Epithelial cell of proximal tubule (primary cell): Measurements from ENCODE around the gene ADO. TPM values are rescaled to one million over a fixed set of nuclear protein-coding genes. Genes with fewer than 3 reads are reported as not detected.
"Not testable (repeated sequence)": the region's sequence is repeated elsewhere in the genome, so short reads cannot be mapped to it uniquely, and the experiment has no call there.

Experiments used
- DNase-seq: peaks from one replicate; pipeline ENCODE4 v3.0.0-alpha.2; 2011; ENCODE audit warnings: low read depth
- H3K4me3 ChIP-seq: 2 replicates; pipeline ENCODE4 v1.5.1; 2011; ENCODE audit warnings: low read depth, mild to moderate bottlenecking, low read length
- CTCF ChIP-seq: conservative IDR thresholded peaks from 2 replicates; pipeline ENCODE4 v1.5.1; 2012; ENCODE audit warnings: low read depth, mild to moderate bottlenecking, low read length
- total RNA-seq: library from RNA; depleted of rRNA; stranded (reverse); fragments of >200 nt; gene quantifications from 2 replicates; pipeline ENCODE4 v1.2.3, GENCODE V29; 2015

Gene ADO
- total RNA-seq, 1 donor from 2014 or later: 19.8 TPM

- DNase-seq: peak; percentile 65
- H3K4me3 ChIP-seq: no peak overlapping the region
- no peak for TF ChIP-seq CTCF
These were observed 24.9 kb upstream of the ADO start for GRCh38 chr10:62779487-62780248.

GRCh38 chr10:62784537-62784936 is 20.0 kb upstream of the ADO start:
- DNase-seq, H3K4me3 ChIP-seq: not testable (repeated sequence)

DNA sequence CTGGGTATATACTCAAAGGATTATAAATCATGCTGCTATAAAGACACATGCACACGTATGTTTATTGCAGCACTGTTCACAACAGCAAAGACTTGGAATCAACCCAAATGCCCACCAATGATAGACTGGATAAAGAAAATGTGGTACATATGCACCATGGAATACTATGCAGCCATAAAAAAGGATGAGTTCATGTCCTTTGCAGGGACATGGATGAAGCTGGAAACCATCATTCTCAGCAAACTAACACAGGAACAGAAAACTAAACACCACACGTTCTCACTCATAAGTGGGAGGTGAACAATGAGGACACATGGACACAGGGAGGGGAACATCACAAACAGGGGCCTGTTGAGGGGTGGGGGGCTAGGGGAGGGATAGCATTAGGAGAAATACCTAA is 16.2 kb upstream of the ADO start:
- not testable (repeated sequence) for H3K4me3 ChIP-seq, DNase-seq

- no peak for TF ChIP-seq CTCF
- no peak for DNase-seq
- no peak overlapping the region for H3K4me3 ChIP-seq
These were observed 15.6 kb upstream of the ADO start for GRCh38 chr10:62788861-62789467.

DNA sequence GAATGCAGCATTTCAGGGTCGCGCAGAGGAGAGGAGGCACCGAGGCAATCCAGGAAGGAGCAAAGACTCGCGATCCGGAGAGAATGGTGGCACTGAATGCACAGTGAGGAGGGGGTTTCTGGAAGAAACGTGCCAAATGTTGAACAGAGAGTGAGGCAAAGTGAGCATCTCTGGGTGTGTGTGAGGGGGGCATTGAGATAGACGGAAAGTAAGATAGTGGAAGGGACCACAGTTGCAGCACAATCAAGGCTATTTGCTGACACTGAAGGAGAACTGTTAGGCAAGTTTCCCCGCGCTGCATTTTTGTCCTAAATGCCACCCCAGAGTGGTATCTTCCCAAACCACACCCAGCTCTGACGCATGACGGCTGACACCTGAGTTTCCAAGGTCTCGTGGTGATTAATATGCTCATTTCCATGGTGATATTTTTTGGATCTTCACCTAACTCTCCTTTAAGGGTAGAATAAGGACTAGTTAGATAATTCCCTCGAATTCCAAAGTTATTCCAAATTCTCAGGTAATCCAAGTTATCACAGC is 14.4 kb upstream of the ADO start:
- DNase-seq: no peak
- TF ChIP-seq CTCF: no peak
- H3K4me3 ChIP-seq: no peak overlapping the region

- no peak for TF ChIP-seq CTCF
- H3K4me3 ChIP-seq: no peak overlapping the region
- no peak for DNase-seq
These were observed 13.9 kb upstream of the ADO start for GRCh38 chr10:62790571-62790970.

DNA sequence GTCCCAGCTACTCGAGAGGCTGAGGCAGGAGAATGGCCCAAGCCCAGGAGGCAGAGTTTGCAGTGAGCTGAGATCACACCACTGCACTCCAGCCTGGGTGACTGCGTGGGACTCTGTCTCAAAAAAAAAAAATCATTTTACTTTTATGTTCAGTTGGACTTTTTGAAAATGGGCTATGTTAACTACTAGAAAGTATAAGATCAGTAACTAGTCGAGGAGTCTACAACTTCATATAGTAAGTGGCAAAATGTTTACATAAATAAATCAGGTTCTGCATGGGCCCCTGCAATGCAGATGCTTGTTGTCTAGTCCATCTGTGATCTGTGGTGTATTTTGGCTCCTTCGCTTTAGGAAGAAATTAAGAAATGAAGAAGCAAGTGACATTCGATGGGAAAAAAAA is 12.3 kb upstream of the ADO start:
- no peak for DNase-seq
- no peak overlapping the region for H3K4me3 ChIP-seq
- TF ChIP-seq CTCF: no peak

GRCh38 chr10:62794306-62794705 is 10.2 kb upstream of the ADO start:
- H3K4me3 ChIP-seq: no peak overlapping the region
- no peak for TF ChIP-seq CTCF
- no peak for DNase-seq
